Smooth muscle cell (in vitro differentiated cells): ENCODE results near the gene MICU1. TPM values are rescaled to one million over a fixed set of nuclear protein-coding genes. Genes with fewer than 3 reads are reported as not detected.

Experiments used
- DNase-seq: peaks from one replicate; lab custom pipeline; 2025; ENCODE audit not compliant: unreplicated experiment; lab: John Stamatoyannopoulos, UW
- H2AFZ ChIP-seq: fragments of 200-600 bp; sonication (generic); 2 replicates; pipeline ENCODE4 v1.6.0; 2016; ENCODE audit warnings: antibody characterized with exemption, low read depth, mild to moderate bottlenecking
- H3F3A ChIP-seq: fragments of 200-600 bp; sonication (generic); 2 replicates; pipeline ENCODE4 v1.6.0; 2017; ENCODE audit warnings: antibody characterized with exemption, low read depth
- H3K27ac ChIP-seq: fragments of 200-600 bp; sonication (generic); 2 replicates; pipeline ENCODE4 v1.5.1; 2016; ENCODE audit warnings: low read depth, mild to moderate bottlenecking
- H3K27me3 ChIP-seq: fragments of 200-600 bp; sonication (generic); 2 replicates; pipeline ENCODE4 v1.6.1; 2016; ENCODE audit warnings: low read depth, mild to moderate bottlenecking
- H3K36me3 ChIP-seq: fragments of 200-600 bp; sonication (generic); 2 replicates; pipeline ENCODE4 v1.5.1; 2016; ENCODE audit warnings: low read depth
- H3K4me1 ChIP-seq: fragments of 200-600 bp; sonication (generic); 2 replicates; pipeline ENCODE4 v1.5.1; 2016; ENCODE audit warnings: low read depth
- H3K4me2 ChIP-seq: fragments of 200-600 bp; sonication (generic); 2 replicates; pipeline ENCODE4 v1.6.0; 2016; ENCODE audit warnings: mild to moderate bottlenecking
- H3K4me3 ChIP-seq: fragments of 200-600 bp; sonication (generic); 2 replicates; pipeline ENCODE4 v1.5.1; 2016; ENCODE audit warnings: mild to moderate bottlenecking
- H3K79me2 ChIP-seq: fragments of 200-600 bp; sonication (generic); 2 replicates; pipeline ENCODE4 v1.6.0; 2016; ENCODE audit warnings: low read depth, mild to moderate bottlenecking
- H3K9ac ChIP-seq: fragments of 200-600 bp; sonication (generic); 2 replicates; pipeline ENCODE4 v1.6.0; 2016; ENCODE audit warnings: low read depth
- H3K9me3 ChIP-seq: fragments of 200-600 bp; sonication (generic); replicated peaks from 2 replicates; pipeline ENCODE4 v1.5.1; 2016; ENCODE audit warnings: low read depth
- H4K20me1 ChIP-seq: fragments of 200-600 bp; sonication (generic); 2 replicates; pipeline ENCODE4 v1.6.0; 2016; ENCODE audit warnings: low read depth
- CTCF ChIP-seq: fragments of 200-600 bp; sonication (generic); IDR thresholded peaks from 2 replicates; pipeline ENCODE4 v1.5.1; 2017; ENCODE audit warnings: borderline replicate concordance, mild to moderate bottlenecking, antibody characterized with exemption; ENCODE audit not compliant: insufficient read depth, poor library complexity, severe bottlenecking
- WGBS: methylation state at CpG from one replicate; pipeline ENCODE4 v1.1.7; 2016; ENCODE audit warnings: low lambda C conversion rate; 5-methylcytosine and 5-hydroxymethylcytosine counted together
- polyA plus RNA-seq: library from polyadenylated mRNA; unstranded; fragments of >200 nt; fragmentation: Nextera tagmentation; extraction: Ambion mirVana; gene quantifications from 2 replicates; pipeline ENCODE4 v1.2.1, GENCODE V29; 2016
- total RNA-seq: library from RNA; depleted of rRNA; stranded (reverse); fragments of >200 nt; gene quantifications from 2 replicates; pipeline ENCODE4 v1.2.3, GENCODE V29; 2014

The MICU1 gene
- total and polyA plus RNA-seq, 2 experiments from 2014 or later, result 35.0 to 35.1 TPM

DNA sequence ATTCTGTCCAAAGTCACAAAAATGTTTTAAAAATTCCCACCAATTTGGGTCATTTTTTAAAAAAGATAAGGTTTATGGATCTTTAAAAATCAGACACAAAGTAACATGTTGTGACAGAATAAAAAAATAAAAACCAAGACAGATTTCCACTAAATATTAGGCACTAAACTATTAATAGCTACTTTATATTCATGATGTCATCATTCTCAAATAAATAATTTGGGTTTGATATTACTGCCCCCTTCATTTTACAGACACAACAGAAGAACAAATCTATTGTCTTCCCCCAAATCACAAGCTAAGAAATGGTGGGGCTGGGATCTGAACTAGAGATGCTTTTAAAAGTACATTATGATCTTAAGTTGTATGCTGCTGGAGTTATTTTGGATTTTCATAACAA, 119.4 kb downstream of the MICU1 start:
- H3K79me2 ChIP-seq, result no peaks in the 10 kb centered on the region
- no peaks in the 10 kb centered on the region for H3K4me1 ChIP-seq
- no peaks in the 10 kb centered on the region for H3K36me3 ChIP-seq
- TF ChIP-seq CTCF, result no peak
- no peak overlapping the region for H2AFZ ChIP-seq
- H3K4me3 ChIP-seq, result no peak overlapping the region
- H3K4me2 ChIP-seq, result no peak overlapping the region
- H3F3A ChIP-seq, result no peaks in the 10 kb centered on the region
- DNase-seq, result no peak
- H3K9me3 ChIP-seq, result peaks cover 4% of the 10 kb centered on the region
- H3K9ac ChIP-seq, result no peak overlapping the region
- H3K27me3 ChIP-seq, result no peaks in the 10 kb centered on the region
- no peaks in the 10 kb centered on the region for H4K20me1 ChIP-seq
- H3K27ac ChIP-seq, result no peak overlapping the region

DNA sequence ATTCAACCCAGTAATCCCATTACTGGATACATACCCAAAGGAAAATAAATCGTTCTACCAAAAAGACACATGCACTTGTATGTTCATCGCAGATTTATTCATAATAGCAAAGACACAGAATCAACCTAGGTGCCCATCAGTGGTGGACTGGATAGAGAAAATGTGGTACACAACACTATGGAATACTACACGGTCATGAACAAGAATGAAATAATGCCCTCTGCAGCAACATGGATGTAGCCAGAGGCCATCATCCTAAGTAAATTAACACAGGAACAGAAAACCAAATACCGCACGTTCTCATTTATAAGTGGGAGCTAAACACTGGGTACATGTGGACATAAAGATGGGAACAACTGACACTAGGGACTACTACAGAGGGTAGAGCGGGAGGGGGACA, 120.4 kb downstream of the MICU1 start:
- H3K36me3 ChIP-seq, result no peaks in the 10 kb centered on the region
- no peaks in the 10 kb centered on the region for H3K27me3 ChIP-seq
- TF ChIP-seq CTCF, result no peak
- no peak overlapping the region for H3K4me3 ChIP-seq
- no peak overlapping the region for H3K27ac ChIP-seq
- no peaks in the 10 kb centered on the region for H3K79me2 ChIP-seq
- no peaks in the 10 kb centered on the region for H4K20me1 ChIP-seq
- H3K9me3 ChIP-seq, result peaks cover 4% of the 10 kb centered on the region
- no peaks in the 10 kb centered on the region for H3F3A ChIP-seq
- H3K4me2 ChIP-seq, result no peak overlapping the region
- no peaks in the 10 kb centered on the region for H3K4me1 ChIP-seq
- no peak overlapping the region for H2AFZ ChIP-seq
- H3K9ac ChIP-seq, result no peak overlapping the region
- DNase-seq, result no peak
- WGBS, result over 99% methylated on average over 6 of the region's 6 CpGs

- no peaks in the 10 kb centered on the region for H3K79me2 ChIP-seq
- no peaks in the 10 kb centered on the region for H3K36me3 ChIP-seq
- no peak overlapping the region for H3K4me2 ChIP-seq
- no peaks in the 10 kb centered on the region for H3F3A ChIP-seq
- H4K20me1 ChIP-seq, result no peaks in the 10 kb centered on the region
- DNase-seq, result no peak
- no peaks in the 10 kb centered on the region for H3K27me3 ChIP-seq
- H2AFZ ChIP-seq, result no peak overlapping the region
- no peaks in the 10 kb centered on the region for H3K4me1 ChIP-seq
- 96% methylated on average over 3 of the region's 3 CpGs for WGBS
- TF ChIP-seq CTCF, result no peak
- peaks cover 4% of the 10 kb centered on the region for H3K9me3 ChIP-seq
- H3K27ac ChIP-seq, result no peak overlapping the region
- no peak overlapping the region for H3K4me3 ChIP-seq
- H3K9ac ChIP-seq, result no peak overlapping the region
Measured at GRCh38 chr10:72503694-72504438, 122.0 kb downstream of the MICU1 start.

DNA sequence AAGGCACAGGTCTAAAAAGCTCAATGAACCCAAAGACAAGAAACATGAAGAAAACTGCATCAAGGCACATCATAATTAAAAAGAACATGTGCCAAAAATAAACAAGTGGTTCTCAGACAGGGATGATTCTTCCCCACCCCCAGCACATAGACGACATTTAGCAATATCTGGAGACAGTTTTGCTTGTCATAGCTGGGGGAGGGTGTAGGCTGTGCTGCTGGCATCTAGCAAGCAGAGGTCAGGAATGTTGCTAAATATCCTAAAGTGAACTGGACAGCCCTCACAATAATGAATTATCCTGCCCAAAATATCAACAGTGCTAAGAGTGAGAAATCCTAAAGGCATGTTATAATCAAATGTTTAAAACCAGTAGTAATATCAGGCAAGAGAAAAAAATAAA, 122.6 kb downstream of the MICU1 start:
- Histone ChIP-seq H3K27ac (no peak overlapping the region), H3K9me3 (peaks cover 4% of the 10 kb centered on the region), H3K79me2 (no peaks in the 10 kb centered on the region), H2AFZ (no peak overlapping the region), H3K4me3 (no peak overlapping the region), H3K4me2 (no peak overlapping the region), H3K36me3 (no peaks in the 10 kb centered on the region), H3K27me3 (no peaks in the 10 kb centered on the region), H3K4me1 (no peaks in the 10 kb centered on the region), H3F3A (no peaks in the 10 kb centered on the region), H4K20me1 (no peaks in the 10 kb centered on the region), H3K9ac (no peak overlapping the region)
- TF ChIP-seq CTCF, result no peak
- no peak for DNase-seq
- 16% methylated on average over 1 of the region's 1 CpG for WGBS
